T47D (cell line): Measurements from ENCODE around the gene SPRYD4.
A peak's percentile ranks its signal among the peaks of the same experiment; 100 is the strongest.
"Not testable (repeated sequence)": the region's sequence is repeated elsewhere in the genome, so short reads cannot be mapped to it uniquely, and the experiment has no call there.

Source experiments
- DNase-seq, 2 experiments: peaks; one replicate each; pipeline versions ENCODE4 v3.0.0 to v3.0.0-alpha.2; 2011 to 2012; ENCODE audit warnings: low read depth in 1 of 2, low spot score in 1 of 2
- JUND ChIP-seq: IDR thresholded peaks from 2 replicates; pipeline ENCODE4 v1.6.1; 2012; ENCODE audit warnings: low read depth
- in situ Hi-C: cut with HindIII; loops from 2 replicates; pipeline ENCODE4 v1.10.0; 2016; ENCODE audit warnings: low sequenced_read_pairs, low pct_unique_long_range_greater_than_20kb

The SPRYD4 gene

GRCh38 chr12:56486694-56487093 lies 18.3 kb downstream of the SPRYD4 start:
- in situ Hi-C loops: no loop called here
- TF ChIP-seq JUND: no peak
- DNase-seq: no peak

DNA sequence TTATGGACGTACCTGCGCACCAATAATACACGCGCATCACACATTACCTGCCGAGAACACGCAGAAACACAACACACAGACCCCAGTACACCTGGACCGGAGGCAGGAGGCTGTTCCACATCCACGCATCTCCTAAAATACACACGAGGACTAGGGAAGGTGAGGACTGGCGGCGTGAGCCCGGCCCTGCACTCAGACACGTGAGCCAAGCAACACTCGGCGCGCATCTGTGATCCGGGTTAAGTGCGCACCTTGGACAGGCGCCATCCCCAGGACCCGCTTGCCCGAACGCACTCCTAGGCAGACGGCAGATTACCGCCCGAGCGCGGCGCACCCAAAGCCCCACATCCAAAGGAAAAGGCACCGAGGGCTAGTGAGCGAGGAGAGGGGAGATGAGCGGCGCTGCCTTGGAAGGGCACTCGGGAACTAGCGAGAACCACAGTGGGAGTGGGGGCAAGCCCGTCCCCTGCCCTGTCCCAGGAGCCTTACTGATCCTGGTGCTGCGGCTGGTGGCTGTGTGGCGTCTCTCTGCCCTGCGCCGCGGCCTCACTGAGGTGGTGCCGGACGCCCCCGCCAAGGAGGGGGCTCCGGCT lies 19.2 kb downstream of the SPRYD4 start:
- peak in 1 of 2 experiments; percentile 59 for DNase-seq
- no peak for TF ChIP-seq JUND
- in situ Hi-C loops: no loop called here

GRCh38 chr12:56488041-56488955 lies 19.9 kb downstream of the SPRYD4 start, which contains the start of gene GLS2:
Gene GLS2 (minus strand): TSS chr12:56488161. CDS start chr12:56488118, 43 bp downstream.
- in situ Hi-C loops: no loop called here
- no peak for TF ChIP-seq JUND
- peak; percentile 95 to 98 for DNase-seq

DNA sequence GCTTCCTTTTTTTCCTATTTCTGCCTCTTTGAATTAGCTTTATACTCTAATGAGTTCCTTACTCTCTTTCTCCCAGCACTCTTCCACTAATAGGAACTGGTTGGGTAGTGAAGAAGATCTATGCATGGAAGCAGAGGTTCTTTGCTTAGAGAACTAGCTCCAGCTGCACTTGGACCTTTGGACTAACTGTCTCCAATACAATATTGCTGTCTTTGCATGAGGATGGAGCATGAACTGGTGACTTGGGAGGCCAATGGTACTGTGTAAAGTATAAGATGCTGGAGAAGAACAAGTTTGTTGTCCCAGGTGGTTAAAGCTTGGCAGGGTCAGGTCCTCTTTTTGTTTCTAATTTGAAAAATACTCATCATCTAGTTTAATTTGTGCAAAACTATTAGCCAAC lies 22.0 kb downstream of the SPRYD4 start:
- in situ Hi-C loops: no loop called here
- DNase-seq: no peak
- TF ChIP-seq JUND: no peak

GRCh38 chr12:56493409-56494105 lies 25.2 kb downstream of the SPRYD4 start:
- in situ Hi-C loops, DNase-seq: not testable (repeated sequence)

DNA sequence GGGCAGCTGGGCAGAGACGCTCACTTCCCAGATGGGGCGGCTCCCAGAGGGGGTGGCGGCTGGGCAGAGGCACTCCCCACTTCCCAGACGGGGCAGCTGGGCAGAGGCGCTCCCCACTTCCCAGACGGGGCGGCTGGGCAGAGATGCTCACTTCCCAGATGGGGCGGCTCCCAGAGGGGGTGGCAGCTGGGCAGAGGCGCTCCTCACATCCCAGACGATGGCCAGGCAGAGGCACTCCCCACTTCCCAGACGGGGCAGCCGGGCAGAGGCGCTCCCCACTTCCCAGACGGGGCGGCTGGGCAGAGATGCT lies 25.7 kb downstream of the SPRYD4 start:
- DNase-seq, in situ Hi-C loops: not testable (repeated sequence)

- DNase-seq, in situ Hi-C loops: not testable (repeated sequence)
Measured at GRCh38 chr12:56494481-56494880, 26.1 kb downstream of the SPRYD4 start.

DNA sequence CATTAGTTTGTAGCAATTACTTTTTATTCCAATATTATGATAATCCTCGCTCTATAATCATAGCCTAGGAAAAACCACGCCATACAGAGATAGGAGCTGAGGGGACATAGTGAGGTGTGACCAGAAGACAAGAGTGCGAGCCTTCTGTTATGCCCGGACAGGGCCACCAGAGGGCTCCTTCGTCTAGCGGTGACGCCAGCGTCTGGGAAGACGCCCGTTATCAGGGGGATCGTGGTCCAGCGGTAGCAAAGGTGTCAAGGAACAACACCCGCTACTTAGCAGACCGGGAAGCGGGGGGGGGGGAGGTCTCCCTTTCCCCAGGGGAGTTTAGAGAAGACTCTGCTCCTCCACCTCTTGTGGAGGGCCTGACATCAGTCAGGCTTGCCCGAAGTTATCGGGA lies 28.3 kb downstream of the SPRYD4 start:
- peak in 1 of 2 experiments; percentile 52 for DNase-seq
- in situ Hi-C loops: not testable (repeated sequence)

DNA sequence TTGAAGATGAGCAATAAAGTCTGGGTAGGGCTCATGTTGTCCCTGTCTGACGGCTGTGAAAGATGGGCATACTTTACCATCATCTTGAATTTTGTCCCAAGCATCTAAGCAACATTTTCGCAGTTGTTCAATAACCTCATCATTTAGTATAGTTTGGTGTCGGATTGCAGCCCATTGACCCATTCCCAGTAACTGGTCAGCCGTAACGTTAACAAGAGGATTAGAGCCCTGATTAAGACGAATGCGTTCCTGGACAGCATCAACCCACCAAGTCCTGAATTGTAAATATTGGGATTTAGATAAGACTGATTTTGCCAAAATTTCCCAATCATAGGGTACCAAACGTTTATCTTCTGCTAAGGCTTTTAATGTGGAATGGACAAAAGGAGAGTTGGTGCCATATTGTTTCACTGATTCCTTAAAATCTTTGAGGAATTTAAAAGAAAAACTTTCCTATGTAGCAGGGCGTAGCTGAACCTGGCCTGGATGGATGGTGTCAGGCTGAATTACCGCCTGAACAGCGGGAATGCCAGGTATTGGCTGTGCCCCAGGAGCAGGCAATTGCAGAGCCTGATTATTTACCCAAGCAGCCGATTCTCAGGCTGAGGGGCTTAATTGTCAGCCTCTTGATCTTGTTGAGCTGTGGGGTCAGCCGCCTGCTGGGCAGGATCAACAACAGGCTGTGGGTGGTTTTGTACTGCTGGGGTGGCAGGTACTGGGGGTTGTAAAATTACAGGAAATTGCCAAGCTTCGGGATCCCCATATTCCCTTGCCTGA lies 29.9 kb downstream of the SPRYD4 start:
- DNase-seq, in situ Hi-C loops: not testable (repeated sequence)

DNA sequence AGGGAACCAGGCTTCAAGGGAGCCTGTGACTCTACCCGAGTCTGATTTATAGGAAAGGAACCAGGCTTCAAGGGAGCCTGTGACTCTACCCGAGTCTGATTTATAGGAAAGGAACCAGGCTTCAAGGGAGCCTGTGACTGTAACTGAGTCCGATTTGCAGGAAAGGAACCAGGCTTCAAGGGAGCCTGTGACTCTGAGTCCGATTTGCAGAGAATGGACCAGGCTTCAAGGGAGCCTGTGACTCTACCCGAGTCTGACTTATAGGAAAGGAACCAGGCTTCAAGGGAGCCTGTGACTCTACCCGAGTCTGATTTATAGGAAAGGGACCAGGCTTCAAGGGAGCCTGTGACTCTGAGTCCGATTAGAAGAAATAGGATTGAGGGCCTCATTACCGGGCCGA lies 31.1 kb downstream of the SPRYD4 start:
- in situ Hi-C loops, DNase-seq: not testable (repeated sequence)

DNA sequence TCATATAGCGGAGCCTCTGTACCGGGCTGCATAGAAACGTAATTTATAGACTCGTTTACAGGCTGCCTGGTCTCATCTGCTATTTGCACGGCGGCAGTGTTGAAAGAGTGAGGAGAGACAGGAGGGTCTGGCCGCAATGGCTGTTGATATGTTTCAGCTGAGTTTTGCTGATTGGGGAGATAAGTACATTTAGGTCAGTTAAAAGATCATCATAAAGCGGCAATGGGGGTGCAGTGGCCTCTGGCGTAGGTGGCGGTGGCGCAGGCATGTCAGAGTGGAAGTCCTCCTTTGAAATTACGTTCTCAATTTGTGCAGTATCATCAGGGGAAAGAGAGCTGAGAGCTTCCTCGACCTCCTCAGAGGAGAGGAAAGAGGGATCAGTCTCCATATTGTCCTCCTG lies 31.5 kb downstream of the SPRYD4 start:
- in situ Hi-C loops, DNase-seq: not testable (repeated sequence)

GRCh38 chr12:56510786-56511185 lies 42.4 kb downstream of the SPRYD4 start:
- no peak for DNase-seq
- TF ChIP-seq JUND: no peak
- in situ Hi-C loops: no loop called here

GRCh38 chr12:56514014-56514318 lies 45.6 kb downstream of the SPRYD4 start:
- in situ Hi-C loops, DNase-seq: not testable (repeated sequence)
